Glutamatergic neuron (in vitro differentiated cells): ENCODE data around the gene NFAT5. TPM values are rescaled to one million over a fixed set of nuclear protein-coding genes. Genes with fewer than 3 reads are reported as not detected.
"Not testable (repeated sequence)": the region's sequence is repeated elsewhere in the genome, so short reads cannot be mapped to it uniquely, and the experiment has no call there.

Source experiments
- DNase-seq: peaks from one replicate; pipeline ENCODE4 v3.0.0; 2022
- H3K27ac Mint-ChIP-seq: one replicate; pipeline ENCODE4 v1.8.0; 2020; ENCODE audit warnings: mild to moderate bottlenecking, mixed read lengths, inconsistent platforms; ENCODE audit not compliant: unreplicated experiment
- H3K27me3 Mint-ChIP-seq: one replicate; pipeline ENCODE4 v1.8.0; 2020; ENCODE audit warnings: mild to moderate bottlenecking, moderate library complexity, mixed read lengths, inconsistent platforms; ENCODE audit not compliant: unreplicated experiment
- H3K36me3 Mint-ChIP-seq: one replicate; pipeline ENCODE4 v1.8.0; 2020; ENCODE audit warnings: mild to moderate bottlenecking, mixed read lengths, inconsistent platforms; ENCODE audit not compliant: unreplicated experiment
- H3K4me1 Mint-ChIP-seq: one replicate; pipeline ENCODE4 v1.8.0; 2020; ENCODE audit warnings: mild to moderate bottlenecking, low read depth, mixed read lengths, inconsistent platforms; ENCODE audit not compliant: unreplicated experiment
- H3K4me3 Mint-ChIP-seq: one replicate; pipeline ENCODE4 v1.8.0; 2020; ENCODE audit warnings: mild to moderate bottlenecking, mixed read lengths, inconsistent platforms; ENCODE audit not compliant: unreplicated experiment
- H3K9me3 Mint-ChIP-seq: one replicate; pipeline ENCODE4 v1.8.0; 2020; ENCODE audit warnings: mild to moderate bottlenecking, moderate library complexity, mixed read lengths, inconsistent platforms; ENCODE audit not compliant: unreplicated experiment
- total RNA-seq: library from RNA; stranded (reverse); fragmentation: NEBNext Ultra II Directional; extraction: Animal tissue kit (Norgen Biotek cat#: 25700); gene quantifications from one replicate; pipeline ENCODE4 v1.2.1, GENCODE V29; 2021; ENCODE audit not compliant: unreplicated experiment
- TF ChIP-seq, protein P1 (sequence below): fragments of 200-600 bp; sonication (generic); IDR thresholded peaks from one replicate; pipeline ENCODE4 v1.5.0; 2021; ENCODE audit not compliant: partially characterized antibody, unreplicated experiment

NFAT5 gene
- total RNA-seq, 1 donor from 2014 or later = 26.3 TPM

GRCh38 chr16:69568676-69569075, 2.9 kb downstream of the NFAT5 start:
- Mint-ChIP-seq H3K27me3 (peaks cover 3% of the 10 kb centered on the region), H3K27ac (no peak overlapping the region), H3K9me3 (peaks cover 4% of the 10 kb centered on the region), H3K4me1 (peaks cover 17% of the 10 kb centered on the region), H3K4me3 (no peak overlapping the region), H3K36me3 (no peaks in the 10 kb centered on the region)
- TF ChIP-seq, protein P1, sequence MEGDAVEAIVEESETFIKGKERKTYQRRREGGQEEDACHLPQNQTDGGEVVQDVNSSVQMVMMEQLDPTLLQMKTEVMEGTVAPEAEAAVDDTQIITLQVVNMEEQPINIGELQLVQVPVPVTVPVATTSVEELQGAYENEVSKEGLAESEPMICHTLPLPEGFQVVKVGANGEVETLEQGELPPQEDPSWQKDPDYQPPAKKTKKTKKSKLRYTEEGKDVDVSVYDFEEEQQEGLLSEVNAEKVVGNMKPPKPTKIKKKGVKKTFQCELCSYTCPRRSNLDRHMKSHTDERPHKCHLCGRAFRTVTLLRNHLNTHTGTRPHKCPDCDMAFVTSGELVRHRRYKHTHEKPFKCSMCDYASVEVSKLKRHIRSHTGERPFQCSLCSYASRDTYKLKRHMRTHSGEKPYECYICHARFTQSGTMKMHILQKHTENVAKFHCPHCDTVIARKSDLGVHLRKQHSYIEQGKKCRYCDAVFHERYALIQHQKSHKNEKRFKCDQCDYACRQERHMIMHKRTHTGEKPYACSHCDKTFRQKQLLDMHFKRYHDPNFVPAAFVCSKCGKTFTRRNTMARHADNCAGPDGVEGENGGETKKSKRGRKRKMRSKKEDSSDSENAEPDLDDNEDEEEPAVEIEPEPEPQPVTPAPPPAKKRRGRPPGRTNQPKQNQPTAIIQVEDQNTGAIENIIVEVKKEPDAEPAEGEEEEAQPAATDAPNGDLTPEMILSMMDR = no peak
- no peak for DNase-seq

GRCh38 chr16:69578771-69579170, 13.0 kb downstream of the NFAT5 start:
- not testable (repeated sequence) for H3K27ac Mint-ChIP-seq, DNase-seq, H3K36me3 Mint-ChIP-seq, H3K9me3 Mint-ChIP-seq, H3K27me3 Mint-ChIP-seq, H3K4me1 Mint-ChIP-seq, H3K4me3 Mint-ChIP-seq

DNA sequence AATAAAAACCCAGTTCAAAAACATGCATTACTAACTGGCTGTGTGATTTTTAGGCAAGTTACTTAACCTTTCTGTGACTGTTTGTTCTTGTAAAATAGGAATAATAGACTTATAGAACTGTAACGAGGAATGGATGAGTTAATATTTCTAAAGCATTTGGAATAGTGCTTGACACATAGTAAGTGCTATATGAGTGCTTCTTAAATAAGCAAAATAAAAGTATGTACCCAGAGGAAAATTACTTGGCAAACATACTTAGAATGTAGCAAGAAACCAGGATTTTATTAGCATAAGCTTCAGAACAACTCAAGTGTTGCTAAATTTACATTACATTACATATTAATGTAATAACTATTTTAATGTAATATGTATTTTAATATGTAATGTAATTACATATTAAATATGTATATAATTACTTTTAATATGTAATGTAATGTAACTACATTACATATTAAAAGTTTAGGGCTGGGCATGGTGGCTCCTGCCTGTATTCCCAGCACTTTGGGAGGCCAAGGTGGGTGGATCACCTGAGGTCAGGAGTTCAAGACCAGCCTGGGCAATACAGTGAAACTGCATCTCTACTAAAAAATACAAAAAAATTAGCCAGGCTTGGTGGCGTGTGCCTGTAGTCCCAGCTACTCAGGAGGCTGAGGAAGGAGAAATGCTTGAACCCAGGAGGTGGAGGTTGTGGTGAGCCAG, 14.2 kb downstream of the NFAT5 start:
- DNase-seq = no peak
- no peaks in the 10 kb centered on the region for H3K27me3 Mint-ChIP-seq

GRCh38 chr16:69581297-69581696, 15.5 kb downstream of the NFAT5 start:
- Mint-ChIP-seq H3K9me3 (no peaks in the 10 kb centered on the region), H3K27me3 (no peaks in the 10 kb centered on the region), H3K4me1 (no peaks in the 10 kb centered on the region)

More for the DNA sequence above, 14.2 kb downstream of the NFAT5 start:
- Mint-ChIP-seq H3K4me1 (no peaks in the 10 kb centered on the region), H3K9me3 (no peaks in the 10 kb centered on the region), H3K4me3 (no peak overlapping the region), H3K27ac (no peak overlapping the region), H3K36me3 (no peaks in the 10 kb centered on the region)
- TF ChIP-seq, protein P1 = no peak

DNA sequence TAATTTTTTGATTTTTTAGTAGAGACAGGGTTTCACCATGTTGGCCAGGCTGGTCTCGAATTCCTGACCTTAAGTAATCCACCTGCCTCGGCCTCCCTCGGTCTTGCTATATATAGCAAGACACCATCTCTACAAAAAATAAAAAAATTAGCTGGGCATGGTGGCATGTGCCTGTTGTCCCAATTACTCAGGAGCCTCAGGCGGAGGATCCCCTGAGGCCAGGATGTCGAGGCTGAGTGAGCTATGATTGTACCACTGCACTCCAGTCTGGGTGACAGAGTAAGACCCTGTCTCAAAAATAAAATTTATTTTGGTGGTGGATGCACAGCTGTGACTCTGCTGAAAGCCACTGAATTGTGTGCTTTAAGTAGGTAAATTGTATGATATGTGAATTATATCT, 18.7 kb downstream of the NFAT5 start:
- not testable (repeated sequence) for H3K36me3 Mint-ChIP-seq, H3K4me1 Mint-ChIP-seq, H3K9me3 Mint-ChIP-seq, H3K27ac Mint-ChIP-seq, H3K27me3 Mint-ChIP-seq, DNase-seq, H3K4me3 Mint-ChIP-seq

More at GRCh38 chr16:69581297-69581696, 15.5 kb downstream of the NFAT5 start:
- TF ChIP-seq, protein P1 = no peak
- H3K36me3 Mint-ChIP-seq = no peaks in the 10 kb centered on the region
- no peak for DNase-seq
- H3K27ac Mint-ChIP-seq = no peak overlapping the region
- no peak overlapping the region for H3K4me3 Mint-ChIP-seq

GRCh38 chr16:69589434-69590269, 23.9 kb downstream of the NFAT5 start:
- no peak for DNase-seq
- Mint-ChIP-seq H3K36me3 (no peaks in the 10 kb centered on the region), H3K27ac (no peak overlapping the region), H3K9me3 (no peaks in the 10 kb centered on the region), H3K4me1 (no peaks in the 10 kb centered on the region), H3K27me3 (no peaks in the 10 kb centered on the region), H3K4me3 (no peak overlapping the region)
- TF ChIP-seq, protein P1 = no peak
